Measurements from ENCODE around the gene RSPH1.

The RSPH1 gene

DNA sequence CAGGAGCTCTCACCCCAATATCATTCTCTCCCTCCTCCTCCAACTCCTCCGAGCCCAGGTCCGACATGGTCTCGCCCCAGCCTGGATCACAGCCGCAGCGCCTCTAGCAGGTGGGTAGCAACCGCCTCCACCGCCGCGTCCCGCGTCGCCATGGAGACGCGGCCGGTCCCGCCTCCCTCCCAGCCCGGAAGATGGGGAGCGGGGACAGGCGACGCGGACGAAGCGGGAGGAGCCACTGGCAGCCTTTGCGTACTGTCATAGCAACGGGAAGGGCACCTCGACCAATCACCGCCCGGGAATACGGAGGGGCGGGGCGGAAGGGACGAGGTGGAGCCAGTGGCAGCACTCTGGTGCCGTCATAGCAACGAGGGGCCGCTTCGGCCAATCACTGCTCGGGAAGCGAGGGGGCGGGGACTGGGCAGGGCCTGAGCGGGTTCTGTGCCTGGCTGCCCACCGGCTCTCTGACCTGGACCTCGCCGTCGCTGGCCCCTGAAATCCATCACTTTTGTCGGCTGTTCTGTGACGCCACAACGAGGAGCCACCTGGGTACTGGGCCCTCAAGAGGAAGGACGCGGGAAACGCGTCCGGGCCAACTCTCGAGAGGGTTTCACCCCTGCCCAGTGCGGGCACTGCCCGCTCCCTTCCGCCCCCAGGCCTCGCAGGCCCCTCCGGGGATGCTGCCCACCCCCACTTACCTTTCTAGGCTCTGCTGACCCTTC is at the start of gene RSPH1:
Gene RSPH1, minus strand, starts transcription at position 105 of the 719 bp plus-strand sequence. Its CDS starts 38 bp downstream, at position 67.
- in situ Hi-C loops (cut with MboI; ENCODE audit: low sequenced_read_pairs): no loop called here

DNA sequence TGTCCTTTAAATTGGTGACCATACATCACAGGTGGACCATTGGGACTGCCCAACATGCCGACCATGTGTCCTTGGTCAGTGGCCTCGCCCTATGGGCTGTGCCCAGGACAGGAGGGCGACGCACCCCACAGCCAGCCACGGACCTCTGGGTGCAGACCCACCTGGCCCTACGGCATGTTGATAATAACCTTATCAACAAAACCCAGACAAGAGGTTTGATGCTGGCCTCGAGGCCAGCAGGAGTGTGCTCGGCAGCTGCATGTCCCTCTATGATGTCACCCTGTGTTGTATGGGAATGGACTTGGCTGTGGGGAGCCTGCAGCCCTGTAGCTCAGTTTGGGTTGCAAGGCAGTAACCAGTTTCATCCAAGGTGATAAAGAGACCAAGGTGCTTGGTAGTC is 49.7 kb upstream of the RSPH1 start:
- in situ Hi-C loops (cut with MboI; ENCODE audit: low sequenced_read_pairs): no loop called here

DNA sequence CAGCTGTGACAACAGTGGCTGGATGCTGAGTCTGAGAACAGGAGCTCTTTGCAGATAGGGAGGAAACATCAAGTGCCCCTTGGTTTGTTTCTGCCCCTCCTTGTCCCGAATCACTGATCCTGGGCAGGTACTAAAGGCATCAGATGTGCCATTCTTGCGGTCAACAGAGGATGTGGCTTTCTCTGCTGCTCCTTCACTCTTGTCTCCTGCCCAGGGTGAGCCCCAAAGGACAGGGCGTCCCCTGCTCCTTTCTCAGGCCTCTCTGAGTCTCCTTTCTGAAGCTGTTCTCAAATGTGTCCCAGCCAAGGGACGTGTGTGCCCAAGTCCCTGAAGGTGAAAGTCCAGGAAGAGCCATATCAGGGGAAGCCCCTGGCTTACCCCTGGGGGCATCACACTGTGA is 49.3 kb upstream of the RSPH1 start:
- in situ Hi-C loops (cut with MboI; ENCODE audit: low sequenced_read_pairs): no loop called here

DNA sequence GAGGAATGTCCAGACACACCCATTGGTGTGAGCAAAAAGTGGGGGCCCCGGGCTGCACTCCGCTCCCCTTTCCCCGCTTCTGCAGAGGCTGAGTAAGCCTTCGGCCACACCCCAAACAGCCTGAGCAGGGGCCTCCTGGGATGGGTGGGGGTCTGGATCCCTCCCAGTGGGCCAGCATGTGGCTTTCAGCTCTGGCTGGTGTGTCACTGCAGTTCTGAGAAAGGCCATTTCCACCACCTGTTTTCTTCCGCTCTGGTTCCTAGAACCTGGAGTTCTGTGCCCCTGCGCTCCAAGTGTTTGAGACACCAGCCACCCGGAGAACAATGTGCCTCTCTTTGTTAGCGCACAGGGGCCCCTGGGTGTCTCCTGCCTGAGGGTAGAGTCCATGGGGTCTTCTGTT is 48.5 kb upstream of the RSPH1 start:
- in situ Hi-C loops (cut with MboI; ENCODE audit: low sequenced_read_pairs): no loop called here

DNA sequence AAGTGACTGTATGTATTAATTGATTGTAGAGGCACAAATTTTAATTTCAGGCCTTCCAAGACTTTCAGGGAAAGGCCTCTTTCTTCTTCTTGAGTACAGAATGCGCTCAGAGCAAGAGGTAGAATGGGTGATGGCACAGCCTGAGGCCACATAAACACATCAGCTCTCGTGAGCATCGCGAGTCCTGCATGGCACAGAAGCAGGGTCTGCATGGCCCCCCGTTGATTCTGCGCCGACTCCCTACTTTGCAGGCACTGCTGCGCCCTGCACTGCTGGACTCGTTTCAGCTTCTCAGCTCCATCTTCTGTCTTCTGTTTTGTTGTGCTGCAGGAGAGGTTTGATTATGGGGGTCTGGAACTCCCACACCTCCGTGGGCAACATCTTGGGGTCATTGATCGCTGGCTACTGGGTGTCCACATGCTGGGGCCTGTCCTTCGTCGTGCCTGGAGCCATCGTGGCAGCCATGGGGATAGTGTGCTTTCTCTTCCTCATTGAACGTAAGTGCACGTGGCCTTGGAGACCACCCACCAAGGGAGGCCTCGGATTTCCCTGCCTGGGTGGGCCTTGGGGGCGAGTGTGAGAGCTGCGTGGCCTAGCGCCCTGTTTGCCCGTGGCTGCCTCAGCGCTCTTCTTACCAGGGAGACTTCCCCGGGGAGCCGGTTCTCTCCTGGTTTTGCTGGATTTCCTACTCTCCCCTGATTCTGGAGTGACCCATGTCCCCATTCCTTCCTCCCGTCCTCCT is 47.3 kb upstream of the RSPH1 start:
- in situ Hi-C loops (cut with MboI; ENCODE audit: low sequenced_read_pairs): no loop called here

DNA sequence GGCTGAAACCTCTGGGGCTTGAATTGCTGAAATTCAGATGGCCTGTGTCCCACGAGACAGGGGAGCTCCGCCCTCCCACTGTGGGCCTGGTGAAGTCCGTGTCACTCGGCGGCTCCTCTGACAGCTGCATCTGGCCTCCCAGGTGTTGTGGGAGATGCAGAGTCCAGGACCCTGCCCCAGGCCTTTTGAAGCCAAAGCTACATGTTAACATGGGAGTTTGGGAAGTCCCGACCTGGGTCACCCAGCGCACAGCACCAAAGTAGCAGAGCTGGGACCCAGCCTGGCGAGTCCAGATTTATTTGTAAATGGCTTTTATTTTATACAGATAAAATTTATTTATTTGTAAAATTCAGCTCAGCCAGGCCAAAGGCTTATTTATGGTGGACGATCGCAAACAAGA is 46.6 kb upstream of the RSPH1 start:
- in situ Hi-C loops (cut with MboI; ENCODE audit: low sequenced_read_pairs): no loop called here

DNA sequence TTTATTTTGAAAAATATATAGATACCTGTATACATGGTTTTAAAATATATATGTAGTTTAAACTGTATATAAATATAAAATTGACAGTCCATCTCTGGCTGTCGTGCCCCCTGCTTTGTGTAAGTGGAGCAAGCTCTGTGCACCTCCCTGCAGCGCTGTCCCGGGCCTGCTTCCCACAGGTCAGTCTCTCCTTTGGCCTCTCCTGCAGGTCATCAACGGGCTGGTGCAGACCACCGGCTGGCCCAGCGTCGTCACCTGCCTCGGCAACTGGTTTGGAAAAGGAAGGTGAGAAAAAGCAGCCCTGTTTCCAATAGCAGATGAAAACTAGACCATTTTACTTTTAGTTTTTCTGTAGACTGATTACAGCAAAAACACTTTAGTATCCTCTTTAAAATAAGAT is 46.2 kb upstream of the RSPH1 start:
- in situ Hi-C loops (cut with MboI; ENCODE audit: low sequenced_read_pairs): no loop called here

DNA sequence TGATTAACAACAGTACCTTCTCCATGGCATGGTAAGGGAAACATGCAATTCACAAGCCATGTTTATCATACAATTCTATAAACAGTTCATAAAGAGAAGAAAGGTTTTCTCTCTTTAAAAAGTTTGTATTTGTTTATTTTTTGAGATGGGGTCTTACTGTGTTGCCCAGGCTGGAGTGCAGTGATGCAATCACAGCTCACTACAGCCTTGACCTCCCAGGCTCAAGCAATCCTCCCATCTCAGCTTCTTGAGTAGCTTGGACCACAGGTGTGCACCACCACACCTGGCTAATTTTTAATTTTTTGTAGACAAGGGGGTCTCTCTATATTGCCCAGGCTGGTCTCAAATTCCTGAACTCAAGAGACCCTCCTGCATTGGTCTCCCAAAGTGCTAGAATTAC is 45.6 kb upstream of the RSPH1 start:
- in situ Hi-C loops (cut with MboI; ENCODE audit: low sequenced_read_pairs): no loop called here

DNA sequence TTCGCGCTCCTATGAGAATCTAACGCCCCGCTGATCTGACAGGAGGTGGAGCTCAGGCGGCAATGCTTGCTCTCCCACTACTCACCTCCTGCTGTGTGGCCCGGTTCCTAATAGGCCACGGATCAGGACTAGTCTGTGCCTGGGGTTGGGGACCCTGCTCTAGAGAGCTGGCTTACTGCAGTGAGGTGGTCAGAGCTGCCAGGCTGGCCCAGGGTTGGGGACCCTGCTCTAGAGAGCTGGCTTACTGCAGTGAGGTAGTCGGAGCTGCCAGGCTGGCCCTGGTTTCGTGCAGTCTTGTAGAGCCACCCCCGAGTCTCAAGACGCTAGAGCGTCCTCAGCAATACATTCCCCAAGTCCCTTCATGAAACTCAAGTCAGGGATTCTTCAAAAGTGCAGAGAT is 45.1 kb upstream of the RSPH1 start:
- in situ Hi-C loops (cut with MboI; ENCODE audit: low sequenced_read_pairs): no loop called here

DNA sequence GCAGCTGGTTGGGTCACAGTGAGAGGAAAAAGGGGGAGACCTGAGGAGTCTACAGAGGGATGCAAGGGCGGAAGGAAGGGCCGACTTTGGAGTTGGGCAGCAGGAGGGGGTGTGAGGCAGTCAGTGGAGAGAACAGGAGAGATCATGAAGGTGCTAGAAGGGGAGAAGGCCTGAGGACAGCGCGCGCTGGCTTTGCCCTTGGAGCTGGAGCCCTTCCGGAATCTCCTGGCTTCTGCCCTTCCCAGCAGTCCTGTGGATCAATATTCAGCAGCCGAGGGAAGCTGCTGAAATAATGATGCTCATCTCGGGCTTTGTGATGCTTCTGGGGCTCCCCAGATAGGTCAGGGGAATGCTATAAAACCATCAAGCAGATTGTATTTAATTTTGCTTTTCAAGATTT is 44.4 kb upstream of the RSPH1 start:
- in situ Hi-C loops (cut with MboI; ENCODE audit: low sequenced_read_pairs): no loop called here

DNA sequence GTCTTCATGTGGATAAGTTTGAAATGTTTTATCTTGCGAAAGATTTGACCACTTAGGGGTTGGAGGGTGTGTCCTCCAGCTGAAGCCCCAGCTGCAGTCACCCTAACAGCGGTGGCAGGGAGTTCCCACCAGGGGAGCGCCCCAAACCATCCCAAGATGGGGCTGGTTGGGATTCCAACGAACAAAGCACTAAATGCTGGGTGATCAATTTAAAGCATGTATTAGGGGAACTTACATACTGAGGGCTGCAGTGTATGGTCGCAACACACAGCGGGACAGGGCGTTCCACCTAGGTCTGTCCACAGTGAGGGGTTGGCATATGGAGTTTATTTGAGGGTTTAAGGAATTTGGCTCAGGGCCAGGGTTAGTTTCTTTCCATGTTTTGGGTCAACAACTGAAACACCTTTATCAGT is 43.9 kb upstream of the RSPH1 start:
- in situ Hi-C loops (cut with MboI; ENCODE audit: low sequenced_read_pairs): loop anchor here (5.0 kb wide), 1 partner anchor 53 kb away; no protein-coding TSS in a partner anchor

DNA sequence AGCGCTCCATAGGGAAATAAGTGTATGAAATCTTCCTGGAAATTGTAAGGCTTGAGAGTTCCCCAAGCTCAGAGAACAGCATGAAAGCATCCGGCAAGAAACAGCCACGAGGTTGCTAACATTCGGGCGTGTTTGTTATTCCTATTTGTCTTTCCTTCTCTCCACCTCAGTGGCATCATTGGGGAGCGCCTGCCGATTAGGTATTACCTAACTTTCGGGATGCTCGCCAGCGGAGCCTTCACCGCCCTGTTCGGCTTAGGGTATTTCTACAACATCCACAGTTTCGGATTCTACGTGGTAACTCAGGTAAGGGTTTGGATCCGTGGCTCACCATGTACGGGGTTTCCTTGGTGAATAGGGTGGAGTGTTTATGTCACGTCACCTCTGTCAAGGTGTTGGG is 43.3 kb upstream of the RSPH1 start:
- in situ Hi-C loops (cut with MboI; ENCODE audit: low sequenced_read_pairs): loop anchor here (5.0 kb wide), 1 partner anchor 52 kb away; no protein-coding TSS in a partner anchor

DNA sequence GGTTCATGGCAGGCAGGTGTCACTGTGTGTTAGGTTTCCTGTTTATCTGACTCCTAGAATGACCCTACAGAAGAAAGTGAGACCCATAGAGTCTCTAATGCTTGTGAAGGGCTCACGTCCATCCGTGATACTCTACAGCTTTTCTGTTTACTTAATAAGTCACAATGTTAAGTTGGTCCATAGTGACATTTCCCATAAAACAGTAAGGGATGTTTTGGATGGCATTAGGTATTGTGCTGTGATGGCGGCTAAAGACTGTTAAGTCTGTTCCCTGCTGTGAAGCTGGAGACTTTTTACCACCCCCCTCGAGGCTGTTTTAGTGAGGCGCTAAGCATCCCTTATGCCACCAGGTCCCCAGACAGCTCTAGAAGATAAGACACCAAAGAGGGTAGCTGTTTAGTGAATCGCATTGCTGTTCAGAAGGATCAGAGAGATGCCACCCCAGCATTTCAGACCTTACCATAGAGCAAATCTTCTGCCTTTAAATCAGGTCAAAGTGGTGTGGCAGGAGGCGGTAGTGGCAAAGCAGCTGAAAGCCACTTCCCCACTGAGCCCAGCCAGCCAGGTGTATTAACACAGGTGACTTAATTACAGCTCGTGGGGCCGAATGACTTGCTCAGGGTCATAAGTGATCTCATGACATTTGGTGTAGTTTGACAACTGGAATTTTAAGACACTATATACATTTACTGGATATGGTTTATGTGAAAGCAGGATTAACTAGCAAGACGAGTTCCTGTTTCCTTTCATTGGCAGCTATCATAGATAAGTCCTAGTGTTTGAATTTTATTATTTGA is 42.7 kb upstream of the RSPH1 start:
- in situ Hi-C loops (cut with MboI; ENCODE audit: low sequenced_read_pairs): loop anchor here (5.0 kb wide), 1 partner anchor 51 kb away; no protein-coding TSS in a partner anchor

DNA sequence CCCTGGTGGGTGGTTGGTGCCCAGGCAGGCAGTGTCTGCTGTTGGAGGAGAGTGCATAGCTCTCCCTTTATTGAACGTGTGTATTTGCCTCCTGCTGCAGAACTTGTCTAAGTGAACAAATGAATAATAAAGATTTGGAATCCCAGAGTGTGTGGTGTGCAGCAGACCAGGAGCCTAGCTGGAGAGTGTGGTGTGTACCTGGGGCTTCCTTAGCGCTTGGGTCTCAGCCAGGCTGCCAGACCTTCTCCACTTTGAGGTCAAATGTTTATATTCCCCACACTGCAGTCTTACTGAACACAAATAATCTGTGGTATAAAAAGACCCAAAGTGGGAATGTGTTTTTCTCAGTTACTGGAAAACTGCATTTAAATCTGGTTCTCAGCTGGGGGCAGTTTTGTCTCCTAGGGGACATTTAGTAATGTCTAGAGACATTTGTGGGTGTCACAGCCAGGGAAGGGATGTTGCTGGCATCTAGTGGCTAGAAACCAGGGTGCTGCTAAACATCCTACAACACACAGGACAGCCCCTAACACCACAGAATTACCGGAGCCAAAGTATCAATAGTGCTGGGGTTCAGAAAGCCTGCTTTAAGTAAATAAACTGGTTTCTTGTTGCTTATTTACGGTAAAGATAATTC is 41.2 kb upstream of the RSPH1 start:
- in situ Hi-C loops (cut with MboI; ENCODE audit: low sequenced_read_pairs): loop anchor here (5.0 kb wide), 1 partner anchor 50 kb away; no protein-coding TSS in a partner anchor

DNA sequence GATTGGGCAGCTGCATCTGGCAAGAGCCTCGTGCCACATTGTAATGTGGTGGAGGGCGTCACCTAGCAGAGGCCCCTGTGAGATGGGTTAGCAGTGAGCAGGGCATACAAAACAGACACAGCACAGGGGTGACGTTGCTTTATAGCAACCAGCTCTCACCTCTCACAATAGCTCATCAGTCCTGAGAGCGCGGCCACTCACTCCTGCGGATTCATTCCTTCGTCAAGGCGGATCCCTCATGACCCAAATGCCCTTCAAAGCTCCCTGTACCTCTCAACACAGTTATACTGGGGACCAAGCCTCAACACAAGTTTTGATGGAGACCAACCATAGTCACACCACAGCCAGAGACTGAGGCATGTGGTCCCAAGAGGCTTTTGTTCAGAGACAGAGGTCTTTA is 40.6 kb upstream of the RSPH1 start:
- in situ Hi-C loops (cut with MboI; ENCODE audit: low sequenced_read_pairs): loop anchor here (5.0 kb wide), 1 partner anchor 49 kb away; no protein-coding TSS in a partner anchor

DNA sequence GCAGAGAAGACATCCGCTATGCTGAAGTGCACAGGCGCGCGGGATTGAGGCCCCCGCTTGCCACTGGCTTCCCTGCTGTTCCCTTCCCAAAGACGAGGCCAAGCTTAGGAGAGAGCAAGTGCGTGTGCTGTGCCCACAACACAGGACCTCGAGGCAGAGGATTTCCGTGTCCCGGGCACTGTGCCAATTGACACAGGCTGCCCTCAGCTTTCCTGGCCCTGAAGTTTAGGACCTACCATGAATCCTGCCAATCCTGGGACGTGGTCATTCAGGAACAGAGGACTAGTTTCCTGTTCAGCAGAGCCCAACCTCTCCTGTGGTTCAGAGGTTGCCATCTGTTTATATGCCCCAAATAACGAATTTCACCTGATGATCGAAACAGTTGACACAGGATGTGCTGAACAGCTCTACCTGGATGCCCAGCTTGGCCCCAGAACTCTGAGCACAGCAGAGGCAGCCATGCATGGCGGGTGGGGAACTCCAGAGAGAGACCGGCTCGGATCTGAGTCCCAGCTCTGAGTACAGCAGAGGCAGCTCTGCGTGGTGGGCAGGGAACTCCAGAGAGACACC is 39.7 kb upstream of the RSPH1 start:
- in situ Hi-C loops (cut with MboI; ENCODE audit: low sequenced_read_pairs): loop anchor here (5.0 kb wide), 1 partner anchor 48 kb away; no protein-coding TSS in a partner anchor

DNA sequence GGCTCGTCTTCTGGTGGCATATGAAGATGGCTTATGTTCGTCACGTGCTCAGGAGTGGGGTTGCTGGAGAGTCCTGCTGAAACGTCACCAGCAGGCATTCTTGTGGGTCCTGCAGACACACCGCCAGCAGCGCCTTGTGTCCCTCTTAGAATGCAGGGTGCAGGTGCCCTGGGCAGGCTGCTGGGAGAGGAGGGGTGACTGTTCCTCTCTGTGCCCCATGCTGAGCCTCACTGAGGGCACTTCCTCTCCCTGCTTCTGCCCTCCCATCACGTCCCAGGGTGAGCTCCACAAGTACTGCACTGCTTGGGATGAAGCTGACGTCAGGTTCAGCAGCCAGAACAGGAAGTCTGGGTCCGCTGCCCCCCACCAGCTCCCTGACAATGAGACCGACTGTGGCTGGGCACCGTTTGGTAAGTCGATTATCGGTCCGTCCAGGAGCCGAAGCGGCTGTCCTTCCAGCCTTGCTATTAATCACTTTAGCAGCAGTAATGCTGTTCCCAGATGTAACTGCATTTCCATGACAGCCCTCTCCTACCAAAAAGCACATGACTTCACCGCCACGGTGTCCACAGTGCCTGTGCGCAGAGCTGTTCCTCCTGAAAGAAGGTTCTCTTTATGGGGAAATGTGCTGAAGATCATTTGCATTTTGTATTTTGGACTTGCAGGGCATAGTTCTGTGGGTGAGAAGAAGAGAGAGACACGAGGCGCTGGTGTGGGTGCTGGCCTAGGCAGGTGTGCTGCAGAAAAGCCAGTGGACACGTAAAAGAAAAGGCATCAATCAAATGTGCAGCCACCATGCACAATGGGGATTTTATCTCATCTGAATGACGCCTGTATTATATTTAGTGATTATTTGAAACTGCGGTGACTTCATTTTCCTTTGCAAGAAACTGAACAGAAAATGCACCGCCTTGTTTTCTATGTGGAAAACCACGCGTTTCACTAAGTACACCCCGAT is 38.7 kb upstream of the RSPH1 start:
- in situ Hi-C loops (cut with MboI; ENCODE audit: low sequenced_read_pairs): loop anchor here (5.0 kb wide), 1 partner anchor 47 kb away; no protein-coding TSS in a partner anchor

DNA sequence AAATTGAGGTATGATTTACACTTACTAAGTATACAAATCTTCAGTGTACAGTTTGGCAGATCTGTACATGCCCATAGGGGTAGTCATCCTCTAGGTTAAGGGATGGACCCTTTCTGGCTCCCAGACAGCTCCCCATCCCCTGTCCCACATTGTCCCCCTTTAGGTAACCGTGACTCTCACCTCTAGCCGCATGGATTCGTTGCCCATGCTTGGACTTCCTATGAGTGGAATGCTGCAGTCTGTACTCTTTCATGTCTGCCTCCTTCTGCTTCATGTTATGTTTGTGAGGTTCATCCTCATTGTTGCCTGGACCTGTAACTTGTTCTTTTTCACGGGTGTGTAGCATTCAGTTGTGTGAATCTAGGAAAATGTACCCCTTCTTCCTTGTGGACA is 37.9 kb upstream of the RSPH1 start:
- in situ Hi-C loops (cut with MboI; ENCODE audit: low sequenced_read_pairs): no loop called here

DNA sequence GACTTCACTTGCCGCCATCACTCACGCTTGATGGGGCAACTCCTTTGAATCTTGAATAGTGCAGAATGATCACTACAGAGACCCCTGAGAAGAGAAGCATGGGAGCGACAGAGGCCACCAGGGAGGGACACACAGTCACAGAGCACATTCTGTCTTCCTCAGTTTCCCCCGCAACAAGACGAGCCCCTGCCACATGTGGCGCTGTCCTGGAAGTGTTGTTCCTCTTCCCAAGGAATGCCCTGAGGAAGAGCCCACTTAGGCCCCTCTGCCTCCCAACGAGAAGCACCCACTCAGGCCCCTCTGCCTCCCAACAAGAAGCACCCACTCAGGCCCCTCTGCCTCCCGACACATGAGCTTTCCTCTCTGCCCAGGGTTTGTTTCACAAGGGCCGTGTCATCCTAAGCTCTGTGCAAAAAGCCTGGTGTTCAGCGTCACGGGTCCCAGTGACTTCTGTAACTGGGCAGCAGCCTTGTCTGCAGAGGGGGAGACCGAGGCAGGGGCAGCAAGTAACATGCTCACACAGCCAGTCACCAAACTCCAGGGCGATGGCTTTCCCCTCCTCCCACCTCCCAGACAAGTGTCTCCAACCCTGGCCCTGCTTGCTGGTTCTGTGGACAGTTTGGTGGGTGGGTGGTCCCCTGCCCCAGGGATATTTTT is 37.4 kb upstream of the RSPH1 start:
- in situ Hi-C loops (cut with MboI; ENCODE audit: low sequenced_read_pairs): no loop called here
